NCI-H1092 treated with DMSO at 0.1 percent for 48 hours (cell line): ENCODE results near the gene IQSEC1.

Experiments used
- DNase-seq: peaks from one replicate; lab custom pipeline; 2025; lab: John Stamatoyannopoulos, UW

IQSEC1 gene

DNA sequence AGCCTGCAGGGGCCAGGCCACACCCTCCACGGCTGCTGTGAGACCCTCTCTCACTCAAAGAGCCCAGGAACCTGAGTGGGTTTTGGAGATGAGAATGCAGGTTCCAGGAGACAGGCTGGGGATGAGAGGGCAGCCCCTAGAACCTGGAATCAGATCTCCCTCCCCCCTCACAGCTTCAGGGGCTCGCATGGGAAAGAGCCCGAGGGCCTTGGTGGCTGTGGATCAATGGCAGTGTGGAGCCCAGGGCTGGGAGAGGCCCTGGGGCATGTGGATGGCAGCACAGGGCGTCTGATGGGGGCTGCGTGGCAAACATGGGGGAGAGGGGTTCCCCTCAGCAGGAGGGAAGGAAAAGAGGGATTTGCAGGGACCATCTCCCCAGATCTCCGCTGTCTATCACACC lies 119.0 kb downstream of the IQSEC1 start:
- no peak for DNase-seq

DNA sequence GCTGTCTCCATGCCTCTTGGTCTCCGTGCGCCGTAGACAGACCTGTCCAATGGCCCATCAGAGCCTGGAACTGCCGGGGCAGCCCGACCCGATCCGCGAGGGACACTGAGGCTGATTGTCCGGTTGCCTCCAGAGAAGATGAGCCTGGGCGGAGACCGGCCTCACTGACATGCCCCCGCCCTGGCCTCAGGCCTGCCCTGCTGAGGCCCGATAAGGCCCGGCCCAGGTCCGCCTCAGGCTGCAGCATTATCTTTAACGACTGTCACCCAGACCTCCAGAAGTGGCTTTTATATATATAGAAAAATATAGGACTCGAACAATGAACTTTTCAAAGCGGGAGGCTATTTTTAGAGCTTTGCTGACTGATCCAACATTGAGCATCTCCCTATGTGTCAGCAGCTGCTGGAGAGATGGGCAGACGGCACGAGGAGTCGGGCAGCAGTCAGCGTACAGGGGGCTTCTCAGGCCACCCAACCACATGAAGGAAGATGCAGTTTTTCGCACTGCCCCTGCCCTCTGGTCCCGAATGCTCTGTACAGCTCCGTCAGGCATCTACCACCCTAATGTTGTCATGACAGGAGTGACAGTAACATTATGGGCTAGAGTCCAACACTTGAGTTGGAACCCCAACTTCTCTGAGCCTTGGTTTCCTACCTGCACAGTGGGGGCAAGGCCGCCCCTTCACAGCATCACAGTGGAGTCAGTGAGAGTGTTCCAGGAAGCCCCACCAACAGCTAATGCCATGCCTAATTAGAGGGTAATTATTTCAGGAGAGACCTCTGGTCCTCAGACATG lies 119.8 kb downstream of the IQSEC1 start:
- DNase-seq = no peak

DNA sequence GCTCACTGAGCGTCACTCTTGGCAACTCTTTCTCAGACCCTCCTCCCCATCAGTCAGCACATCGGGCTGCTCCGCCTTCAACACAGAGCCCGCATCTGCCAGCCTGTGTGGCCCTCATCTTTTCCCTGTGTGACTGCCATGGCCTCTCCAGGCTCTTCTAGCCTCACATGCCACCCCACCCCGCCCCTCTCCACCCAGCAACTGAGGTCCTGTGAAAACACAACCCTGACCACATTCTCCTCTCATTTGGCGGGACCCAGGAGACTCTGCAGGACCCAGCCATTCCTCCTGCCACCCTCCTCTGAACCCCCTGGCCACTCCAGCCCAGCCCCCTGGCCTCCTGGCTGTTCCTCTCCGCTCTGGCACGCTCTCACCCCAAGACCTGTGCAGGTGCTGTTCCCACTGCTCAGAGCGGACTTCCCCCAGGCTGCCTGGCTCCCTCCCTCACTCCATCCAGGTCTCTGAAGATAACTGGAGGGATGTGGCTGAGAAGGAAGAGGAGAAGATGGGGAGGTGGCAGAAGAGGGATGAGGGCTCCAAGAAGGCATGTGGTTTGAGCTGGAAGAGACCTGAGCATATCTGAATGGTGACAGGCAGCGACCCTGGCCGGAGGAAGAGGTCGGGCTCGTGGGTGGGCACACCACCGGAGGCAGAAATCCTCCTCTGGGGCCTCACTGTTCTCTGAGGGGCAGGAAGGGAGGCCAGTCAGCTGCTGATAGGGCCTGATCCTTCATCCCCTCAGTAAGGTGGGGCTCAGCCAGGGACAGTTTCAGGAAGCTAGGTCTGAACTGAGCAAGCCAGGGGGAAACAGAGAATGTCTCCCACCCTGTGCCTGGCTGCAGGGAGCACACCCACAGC lies 120.7 kb downstream of the IQSEC1 start:
- DNase-seq = no peak

DNA sequence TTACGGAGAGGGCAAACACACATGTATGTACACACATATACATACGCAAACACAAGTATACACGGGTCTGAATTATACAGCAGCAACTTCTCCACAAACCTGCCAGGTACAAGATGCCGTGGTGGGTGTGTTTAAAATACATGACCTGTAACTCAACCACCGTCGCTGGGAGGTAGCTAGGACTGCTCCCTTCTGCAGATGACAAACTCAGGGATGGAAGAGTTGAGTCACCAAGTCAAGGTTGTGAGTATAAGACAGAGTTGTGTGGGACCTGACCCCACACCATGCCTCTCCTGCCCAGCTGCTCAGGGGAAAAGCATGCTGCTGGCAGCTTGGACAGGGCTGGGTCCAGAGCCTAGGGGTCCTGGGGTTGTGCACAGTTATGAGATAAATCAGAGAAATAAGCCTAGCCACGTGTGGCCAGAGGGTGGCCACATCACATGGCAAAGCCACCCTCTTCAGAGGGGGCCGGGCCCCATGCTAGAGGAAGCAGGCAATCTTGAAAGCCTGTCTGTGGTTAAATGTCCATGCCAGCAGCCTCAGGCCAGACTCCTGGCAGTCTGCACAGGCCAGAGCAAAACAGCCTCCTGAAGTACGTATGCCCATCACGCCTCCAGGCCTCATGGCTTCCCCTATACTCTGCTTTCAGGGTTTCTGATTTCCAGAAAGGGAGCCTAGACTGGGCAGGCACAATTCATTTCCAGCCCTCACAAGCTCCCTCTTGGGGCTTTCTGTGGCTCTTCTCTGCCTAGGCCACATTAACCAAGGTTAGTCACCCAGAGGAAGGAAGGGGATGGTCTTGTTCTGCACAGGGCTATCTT lies 124.1 kb downstream of the IQSEC1 start:
- no peak for DNase-seq

DNA sequence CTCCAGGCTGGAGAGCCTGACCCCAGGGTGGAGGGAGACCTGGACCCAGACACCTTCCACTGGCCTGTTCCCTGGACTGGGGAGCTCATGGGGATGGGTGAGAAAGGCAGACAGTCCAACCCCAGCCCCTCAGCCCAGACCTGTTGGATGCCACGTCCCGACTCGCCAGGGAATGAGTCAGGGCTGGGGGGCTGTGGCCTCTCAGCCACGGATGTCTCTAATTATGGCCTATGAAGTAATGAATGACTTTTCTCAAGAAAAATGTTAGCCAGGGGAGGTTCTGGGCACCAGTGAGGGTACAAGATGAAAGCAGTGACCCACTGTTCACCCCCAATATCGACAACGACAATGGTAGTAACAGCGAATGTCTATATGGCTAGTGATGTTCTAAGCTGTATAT lies 124.9 kb downstream of the IQSEC1 start:
- DNase-seq = no peak

DNA sequence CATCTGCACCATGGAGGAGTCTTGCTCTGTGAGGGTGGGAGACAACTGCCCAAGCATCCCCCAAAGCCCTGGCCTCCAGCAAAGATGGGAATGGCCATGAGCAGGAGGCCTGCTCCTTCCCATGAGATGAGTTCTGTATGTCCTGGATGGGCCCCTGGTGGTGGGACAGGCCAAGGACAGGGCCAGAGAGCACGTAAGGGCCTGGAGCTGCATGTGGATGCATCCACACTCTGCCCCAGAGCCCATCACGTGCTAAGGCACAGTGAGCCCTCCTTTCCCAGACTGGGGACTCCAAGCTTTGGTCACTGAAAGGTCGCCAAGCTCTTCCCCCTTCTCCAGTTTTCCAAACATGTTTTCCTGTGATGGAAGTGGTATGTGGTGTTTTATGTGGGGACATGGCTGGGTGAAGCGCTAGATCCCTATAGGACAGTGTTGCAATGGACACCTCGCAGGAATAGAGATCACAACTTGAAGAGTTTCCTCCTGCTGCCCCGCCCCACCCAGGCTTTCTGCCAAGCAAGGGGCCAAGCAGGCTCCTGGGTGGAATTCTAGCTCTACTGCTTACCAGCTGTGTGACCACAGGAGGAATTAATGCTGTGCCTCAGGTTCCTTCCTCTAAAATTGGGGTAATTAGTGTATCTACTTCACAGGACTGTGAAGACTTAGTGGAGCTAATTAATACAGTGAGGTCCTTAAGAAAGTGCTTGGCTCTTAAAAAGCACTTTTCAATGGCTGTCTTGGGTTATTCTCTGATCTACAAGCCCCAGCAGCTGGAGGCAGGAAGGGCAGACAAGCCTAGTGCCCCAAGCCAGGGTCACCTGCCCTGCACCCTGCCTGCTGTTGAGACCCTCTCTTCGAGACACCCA lies 125.5 kb downstream of the IQSEC1 start:
- DNase-seq = no peak

DNA sequence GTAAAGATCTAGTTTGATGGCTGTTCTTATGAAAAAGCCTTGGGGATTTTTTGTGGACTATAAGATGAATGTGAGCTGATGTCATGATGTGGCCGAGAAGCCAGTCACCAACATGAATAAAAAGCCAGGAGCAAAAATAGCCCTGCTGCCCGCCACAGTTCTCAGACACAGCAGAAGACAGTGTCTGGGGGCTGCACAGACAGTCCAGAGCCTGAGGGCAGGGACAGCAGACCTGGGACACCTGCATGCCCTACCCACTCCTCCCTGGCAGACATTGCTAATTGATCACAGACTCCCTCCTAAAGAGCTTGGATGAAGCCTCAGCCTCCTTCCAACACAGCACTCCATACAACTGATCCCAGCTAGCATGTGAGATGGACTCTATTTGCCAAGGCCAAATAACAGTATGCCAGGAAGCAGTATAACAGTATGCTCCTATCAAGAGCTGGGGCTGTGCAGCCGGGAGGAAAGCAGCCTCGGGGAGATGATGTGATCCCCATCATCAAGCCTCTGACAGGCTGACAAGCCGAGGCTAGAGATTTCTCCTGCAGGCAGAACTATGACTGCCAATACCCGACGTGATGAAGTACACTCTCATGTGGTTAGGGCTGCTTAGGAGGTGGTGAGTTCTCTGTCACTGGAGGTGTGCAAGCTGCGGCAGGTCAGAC lies 126.4 kb downstream of the IQSEC1 start:
- no peak for DNase-seq

DNA sequence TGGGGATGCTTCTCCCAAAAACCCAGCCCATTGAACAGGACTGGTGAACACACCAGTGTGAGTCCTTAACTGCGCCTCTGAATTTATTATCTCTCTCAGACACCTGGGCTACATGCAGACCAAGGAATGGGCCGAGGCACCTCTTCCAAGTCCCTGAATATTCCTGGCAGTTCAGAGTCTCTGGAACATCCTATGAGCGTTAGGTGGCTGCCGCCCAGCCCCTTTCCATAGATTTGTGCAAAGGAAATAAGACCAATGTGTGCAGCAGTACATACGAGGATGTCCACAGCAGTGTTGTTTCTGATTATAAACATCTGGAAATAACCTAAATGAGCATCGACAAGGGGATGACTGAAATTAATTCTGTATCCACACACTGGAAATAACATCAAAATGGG lies 127.0 kb downstream of the IQSEC1 start:
- no peak for DNase-seq

DNA sequence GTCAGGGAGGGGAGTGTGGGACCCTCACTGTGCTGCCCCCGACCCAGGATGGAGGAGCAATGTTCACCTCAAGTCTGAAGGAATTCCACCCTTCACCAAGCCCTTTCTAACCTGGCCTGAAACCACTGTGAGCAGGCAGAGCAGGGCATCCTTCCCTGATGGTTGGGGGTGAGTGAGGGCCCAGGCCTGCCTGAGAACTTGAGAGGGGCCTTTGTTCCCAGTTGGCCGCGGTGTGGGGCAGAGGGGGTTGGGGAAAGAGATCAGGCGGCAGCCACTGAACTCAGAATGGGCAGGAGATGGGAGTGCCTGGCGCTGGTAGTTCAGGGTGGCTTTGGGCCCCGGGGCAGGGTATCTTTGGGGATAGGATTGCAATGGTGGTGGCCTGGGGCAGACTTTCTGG lies 128.4 kb downstream of the IQSEC1 start:
- DNase-seq = no peak

DNA sequence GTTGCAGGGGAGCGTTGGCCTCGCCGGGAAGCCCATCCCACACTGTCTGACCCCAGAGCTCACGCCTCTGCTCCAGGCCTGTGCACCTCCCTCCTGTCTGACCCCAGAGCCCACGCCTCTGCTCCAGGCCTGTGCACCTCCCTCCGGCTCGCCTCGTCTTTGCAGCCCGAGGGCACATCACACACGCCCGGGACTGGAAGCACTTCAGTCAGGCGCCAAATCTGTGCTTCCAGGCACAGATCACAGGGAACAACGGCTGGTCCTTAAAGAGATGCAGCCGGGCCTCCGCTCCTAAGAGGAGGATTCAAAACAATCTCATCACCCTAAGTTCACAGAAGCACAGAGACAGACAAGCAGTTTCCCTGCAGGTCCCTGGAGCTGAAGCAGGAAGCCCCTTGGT lies 128.8 kb downstream of the IQSEC1 start:
- no peak for DNase-seq

DNA sequence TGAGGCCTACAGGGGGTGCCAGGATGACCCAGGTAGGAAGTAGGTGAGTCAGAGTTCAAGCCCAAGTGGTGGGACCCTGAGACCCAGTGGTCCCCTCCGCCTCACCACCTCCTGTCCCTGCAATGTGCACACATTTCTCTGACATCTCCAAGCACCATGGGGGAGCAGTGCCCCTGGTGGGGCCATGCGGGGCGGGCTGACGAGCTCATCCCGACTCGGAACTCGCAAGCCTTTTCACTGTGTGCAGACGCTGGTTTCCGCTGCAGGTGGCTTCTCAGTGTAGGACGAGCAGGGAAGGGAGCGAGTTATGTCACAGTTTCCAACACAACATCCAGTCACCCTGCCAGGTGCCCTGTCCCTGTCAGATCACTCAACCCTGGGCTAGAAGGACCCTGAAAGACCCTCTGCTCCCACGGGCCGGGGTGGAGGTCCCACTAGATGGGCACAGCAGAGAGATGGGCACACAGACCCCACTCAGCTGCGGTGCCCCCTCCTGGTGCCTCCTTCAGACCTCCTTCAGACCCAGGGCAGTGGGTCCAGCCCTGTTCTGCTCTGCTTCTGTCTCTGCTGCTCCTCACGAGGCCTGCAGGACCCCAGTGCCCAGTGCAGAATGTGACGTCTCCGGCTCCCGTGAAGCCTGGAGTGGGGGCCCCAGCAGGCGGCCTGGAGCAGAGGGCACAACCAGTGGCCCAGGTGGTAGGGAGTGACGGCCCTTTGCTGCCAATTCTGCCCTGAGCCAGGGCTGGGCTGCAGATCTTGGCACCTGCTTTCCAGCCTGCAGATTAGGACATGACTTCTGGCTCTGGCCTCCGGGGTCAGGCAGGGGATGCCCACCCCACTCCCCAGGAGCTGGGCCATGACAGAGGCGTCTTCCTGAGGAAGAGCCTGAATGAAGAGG lies 129.9 kb downstream of the IQSEC1 start:
- no peak for DNase-seq

DNA sequence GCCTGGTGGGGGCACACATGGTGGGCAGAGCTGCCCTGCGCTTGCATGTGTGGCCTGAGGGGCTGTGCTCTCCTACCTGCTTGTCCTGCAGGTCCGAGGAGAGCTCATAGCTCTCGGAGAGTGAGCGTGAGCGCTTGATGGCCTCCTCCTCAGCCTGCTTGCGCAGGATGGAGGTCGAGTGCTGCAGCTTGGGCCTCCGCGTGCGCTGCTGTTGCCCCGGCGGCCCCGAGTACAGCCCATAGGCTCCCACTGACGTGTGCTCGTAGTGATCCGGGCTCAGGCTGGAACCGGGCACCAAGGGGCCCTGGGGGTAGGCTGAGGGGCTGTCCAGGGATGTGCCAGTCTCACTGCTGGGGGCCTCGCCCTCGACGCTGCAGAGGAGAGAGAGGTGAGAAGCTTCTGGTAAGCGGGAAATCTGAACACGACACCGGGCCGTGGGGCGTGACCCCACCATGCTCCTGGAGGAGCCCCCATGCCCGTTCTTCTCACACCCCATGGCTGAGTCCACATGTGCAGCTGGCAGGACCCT lies 131.7 kb downstream of the IQSEC1 start:
- DNase-seq = no peak

DNA sequence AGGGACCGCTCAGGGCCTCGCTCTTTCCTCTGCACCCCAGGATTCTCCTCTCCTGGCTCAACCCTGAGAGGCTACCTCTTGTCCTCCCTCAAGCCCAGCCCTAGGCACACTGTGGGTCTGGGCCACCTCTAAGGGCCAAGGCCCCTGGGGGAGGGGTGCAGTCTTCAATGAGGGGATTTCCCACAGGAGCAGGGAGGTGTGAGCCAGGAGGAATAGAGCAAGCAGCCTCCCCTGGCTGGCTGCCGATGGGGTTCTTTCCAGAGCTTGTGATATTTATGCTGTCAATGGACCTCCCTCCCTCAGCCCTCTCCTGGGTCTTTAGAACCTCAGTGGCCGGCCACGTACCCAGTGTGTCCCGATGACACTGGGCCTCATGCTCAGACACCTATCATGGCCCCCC lies 132.4 kb downstream of the IQSEC1 start:
- no peak for DNase-seq

DNA sequence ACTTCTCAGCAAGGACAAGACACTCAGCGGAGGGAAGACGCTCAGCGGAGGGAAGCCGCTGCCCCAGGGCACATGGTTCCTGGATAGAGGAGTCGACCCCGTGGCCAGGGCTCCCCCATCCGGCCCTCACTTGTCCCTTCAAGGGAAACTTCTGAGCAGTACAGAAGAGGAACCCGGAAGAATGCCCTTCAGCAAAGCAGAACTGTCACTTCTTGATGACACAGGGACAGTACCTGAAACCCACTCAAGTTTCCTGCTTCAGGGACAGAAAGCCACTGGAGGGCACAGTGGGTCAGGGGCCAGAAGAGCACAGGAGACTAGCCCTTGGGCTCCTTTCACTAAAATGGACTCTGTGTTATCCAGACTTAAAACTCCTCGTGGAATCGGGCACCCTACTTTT lies 134.1 kb downstream of the IQSEC1 start:
- no peak for DNase-seq

DNA sequence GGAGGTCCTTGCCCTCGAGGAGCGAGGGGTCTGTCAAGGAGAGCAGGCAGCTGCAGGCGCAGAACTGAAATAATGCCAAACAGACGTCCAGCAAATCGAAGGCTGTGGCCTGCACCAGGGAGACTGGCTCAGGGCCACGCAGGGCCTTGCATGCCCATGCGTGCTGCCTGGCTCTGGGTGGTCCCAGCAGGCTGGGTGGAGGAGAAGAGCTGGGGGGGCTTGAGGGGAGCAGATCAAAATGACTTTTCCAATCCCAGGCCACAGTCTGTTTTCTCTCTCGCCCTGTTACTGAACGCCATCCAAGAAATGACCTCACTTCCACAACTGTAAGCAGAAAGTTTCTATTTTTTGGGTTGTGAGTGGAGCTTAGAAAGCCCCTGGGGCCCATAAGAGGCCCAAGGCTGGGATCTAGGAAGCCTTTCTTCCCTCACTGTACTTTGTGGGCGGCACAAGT lies 134.9 kb downstream of the IQSEC1 start:
- no peak for DNase-seq

DNA sequence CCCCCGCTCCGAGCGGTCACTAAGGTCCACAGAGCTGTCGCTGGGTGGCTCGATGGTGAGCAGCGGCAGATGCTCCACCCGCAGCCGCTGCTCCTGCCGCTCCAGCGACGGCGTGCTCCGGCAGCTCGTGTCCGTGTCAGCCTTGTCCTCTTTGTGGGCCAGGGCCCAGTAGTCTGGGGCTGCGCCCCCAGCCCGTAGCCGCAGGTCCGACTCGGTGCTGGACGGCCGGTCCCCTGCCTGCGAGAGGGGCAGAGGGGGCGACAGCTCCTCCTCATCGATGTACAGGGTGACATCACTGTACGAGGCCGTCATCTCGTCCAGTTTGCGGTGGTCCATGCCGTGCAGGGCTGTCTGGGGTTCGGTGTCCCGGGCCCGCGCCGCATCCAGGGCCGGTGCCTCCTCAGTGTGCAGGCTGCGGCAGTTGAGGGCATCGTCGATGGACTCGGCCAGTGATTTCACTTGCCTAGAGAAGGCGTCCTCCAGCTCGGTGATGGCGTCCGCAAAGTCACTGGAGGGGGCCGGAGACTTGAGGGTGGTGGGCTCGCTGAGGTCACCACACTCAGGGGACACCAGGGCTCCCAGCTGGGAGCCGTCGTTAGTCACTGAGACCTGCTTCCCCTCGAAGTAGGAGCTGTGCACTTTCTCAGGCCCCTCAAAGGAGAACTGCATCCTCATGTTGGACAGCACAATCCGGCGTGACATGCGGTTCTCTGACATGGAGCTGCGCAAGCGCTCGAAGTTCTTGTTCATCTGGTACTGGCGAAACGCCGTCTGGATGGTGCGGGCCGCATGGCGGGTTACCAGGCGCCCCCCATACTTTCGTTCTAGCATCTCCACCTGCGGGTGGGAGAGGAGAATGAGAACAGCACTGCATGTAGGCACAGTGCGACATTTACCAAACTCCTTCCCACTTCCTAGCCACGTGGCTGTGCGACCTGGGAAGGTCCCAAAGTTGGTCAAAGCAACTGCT lies 137.1 kb downstream of the IQSEC1 start:
- no peak for DNase-seq

DNA sequence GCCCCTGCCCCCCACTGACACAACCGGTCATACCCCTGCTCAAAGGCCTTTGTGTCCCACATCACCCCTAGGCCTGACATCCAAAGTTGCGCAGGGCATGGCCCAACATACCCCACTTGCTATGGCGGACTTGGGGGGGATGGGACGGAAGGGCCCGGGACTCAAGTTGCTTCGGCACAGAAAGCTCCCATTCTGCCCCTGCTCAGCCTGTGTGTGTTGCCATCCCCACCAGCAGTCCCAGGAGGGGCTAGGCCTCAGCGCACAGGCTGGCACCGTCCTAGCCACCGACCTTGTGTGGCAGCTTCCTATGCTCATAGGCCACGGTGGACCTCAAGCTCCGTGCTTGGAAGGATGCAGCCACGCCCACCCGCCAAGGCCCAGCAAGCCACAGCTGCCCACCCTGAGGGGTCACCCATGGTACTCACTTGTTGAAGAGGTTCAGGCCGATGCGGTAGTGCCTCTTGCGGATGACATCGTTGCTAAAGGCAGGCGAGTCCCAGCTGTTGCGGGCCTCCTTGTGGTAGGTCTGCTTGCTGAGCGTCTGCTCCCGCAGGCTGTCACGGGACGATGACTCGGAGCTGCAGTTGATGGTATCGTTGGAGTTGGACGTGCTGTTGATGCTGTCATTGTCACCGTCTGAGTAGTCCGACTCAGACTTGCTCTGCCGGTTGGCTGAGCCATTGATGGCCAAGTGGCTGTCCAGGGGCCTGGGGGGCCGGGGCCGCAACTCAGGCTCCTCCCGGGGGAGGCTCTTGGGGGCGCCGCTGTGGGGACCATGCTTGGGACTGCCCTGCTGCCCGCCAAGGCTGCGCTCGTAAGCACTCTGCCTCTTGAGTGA lies 138.0 kb downstream of the IQSEC1 start:
- DNase-seq = no peak
